Liver (tissue), 9 donors: ENCODE measurements around the gene INPP5B. TPM values are rescaled to one million over a fixed set of nuclear protein-coding genes. Genes with fewer than 3 reads are reported as not detected.

ENCODE experiments used
- DNase-seq: peaks from one replicate; pipeline ENCODE4 v3.0.0-alpha.2; 2017; ENCODE audit warnings: low spot score
- H3K27ac ChIP-seq, 2 donors: one replicate each; pipeline ENCODE4 v1.7.0; 2013; ENCODE audit warnings: inconsistent platforms in 2 of 2, low read length in 2 of 2, control low read depth in 1 of 2, low read depth in 1 of 2, mild to moderate bottlenecking in 1 of 2
- H3K27me3 ChIP-seq, 4 donors: one replicate each; pipeline versions ENCODE4 v1.6.1 to v1.7.0; 2013; ENCODE audit warnings: low read length in 3 of 4, inconsistent platforms in 1 of 4, mild to moderate bottlenecking in 1 of 4, moderate library complexity in 1 of 4; ENCODE audit not compliant: control insufficient read depth in 4 of 4, insufficient read depth in 4 of 4
- H3K36me3 ChIP-seq, 4 donors: one replicate each; pipeline versions ENCODE4 v1.6.1 to v1.7.0; 2013; ENCODE audit warnings: low read length in 3 of 4, mild to moderate bottlenecking in 3 of 4, low read depth in 1 of 4, moderate library complexity in 1 of 4; ENCODE audit not compliant: control insufficient read depth in 4 of 4, insufficient read depth in 3 of 4
- H3K4me1 ChIP-seq, 4 donors: one replicate each; pipeline versions ENCODE4 v1.6.1 to v1.7.0; 2013; ENCODE audit warnings: low read length in 3 of 4, mild to moderate bottlenecking in 3 of 4, moderate library complexity in 1 of 4; ENCODE audit not compliant: control insufficient read depth in 4 of 4, insufficient read depth in 4 of 4
- H3K4me3 ChIP-seq, 3 donors: one replicate each; pipeline versions ENCODE4 v1.6.1 to v1.7.0; 2013; ENCODE audit warnings: low read length in 3 of 3, control low read depth in 1 of 3, low read depth in 1 of 3, mild to moderate bottlenecking in 1 of 3
- H3K9ac ChIP-seq, 2 donors: one replicate each; pipeline ENCODE4 v1.7.0; 2013; ENCODE audit warnings: low read length in 2 of 2, mild to moderate bottlenecking in 2 of 2, moderate library complexity in 2 of 2, control low read depth in 1 of 2, low read depth in 1 of 2
- H3K9me3 ChIP-seq, 4 donors: one replicate each; pipeline versions ENCODE4 v1.6.1 to v1.7.0; 2013; ENCODE audit warnings: low read length in 3 of 4; ENCODE audit not compliant: control insufficient read depth in 4 of 4
- EGR1 ChIP-seq, 2 donors: IDR thresholded peaks; 2 replicates each; pipeline ENCODE4 v1.6.1; 2016 to 2018; ENCODE audit warnings: antibody characterized with exemption in 2 of 2, low read depth in 2 of 2
- FOXA1 ChIP-seq: IDR thresholded peaks from 2 replicates; pipeline ENCODE4 v1.6.1; 2016; ENCODE audit warnings: antibody characterized with exemption
- FOXA2 ChIP-seq: IDR thresholded peaks from 2 replicates; pipeline ENCODE4 v1.6.1; 2016; ENCODE audit warnings: antibody characterized with exemption
- GABPA ChIP-seq, 2 donors: IDR thresholded peaks in 1 of 2; conservative IDR thresholded peaks in 1 of 2; 2 replicates each; pipeline ENCODE4 v1.6.1; 2016; ENCODE audit warnings: antibody characterized with exemption in 2 of 2, mild to moderate bottlenecking in 1 of 2, moderate library complexity in 1 of 2
- HNF4A ChIP-seq, 2 donors: conservative IDR thresholded peaks; 2 replicates each; pipeline ENCODE4 v1.6.1; 2016; ENCODE audit warnings: antibody characterized with exemption in 2 of 2, mild to moderate bottlenecking in 2 of 2
- HNF4G ChIP-seq: IDR thresholded peaks from 2 replicates; pipeline ENCODE4 v1.6.1; 2016; ENCODE audit warnings: antibody characterized with exemption
- JUND ChIP-seq, 2 donors: IDR thresholded peaks; 2 replicates each; pipeline ENCODE4 v1.6.1; 2016; ENCODE audit warnings: antibody characterized with exemption in 2 of 2
- NR2F2 ChIP-seq: IDR thresholded peaks from 2 replicates; pipeline ENCODE4 v1.6.1; 2016; ENCODE audit warnings: antibody characterized with exemption
- RAD21 ChIP-seq, 2 donors: IDR thresholded peaks; 2 replicates each; pipeline ENCODE4 v1.6.1; 2016; ENCODE audit warnings: antibody characterized with exemption in 2 of 2, mild to moderate bottlenecking in 2 of 2
- RXRA ChIP-seq, 2 donors: IDR thresholded peaks; 2 replicates each; pipeline ENCODE4 v1.6.1; 2017 to 2018; ENCODE audit warnings: antibody characterized with exemption in 2 of 2, mild to moderate bottlenecking in 1 of 2
- SP1 ChIP-seq: IDR thresholded peaks from 2 replicates; pipeline ENCODE4 v1.6.1; 2018; ENCODE audit warnings: antibody characterized with exemption, mild to moderate bottlenecking
- TAF1 ChIP-seq: conservative IDR thresholded peaks from 2 replicates; pipeline ENCODE4 v1.6.1; 2016; ENCODE audit warnings: antibody characterized with exemption, mild to moderate bottlenecking
- YY1 ChIP-seq: IDR thresholded peaks from 2 replicates; pipeline ENCODE4 v1.6.1; 2016; ENCODE audit warnings: antibody characterized with exemption, mild to moderate bottlenecking
- WGBS: extraction: QIAGEN DNeasy Blood & Tissue Kit; methylation state at CpG from one replicate; pipeline ENCODE4 v1.1.7; 2013; 5-methylcytosine and 5-hydroxymethylcytosine counted together
- polyA plus RNA-seq, 2 donors: library from polyadenylated mRNA; stranded (reverse) in 1 of 2; unstranded in 1 of 2; fragments of 200-250 nt in 1 of 2; fragments of >200 nt in 1 of 2; fragmentation: Nextera tagmentation in 1 of 2; extraction: Ambion mirVana in 1 of 2; gene quantifications; one replicate each; pipeline versions ENCODE4 v1.2.1 to v1.2.3, GENCODE V29; 2013 to 2015
- total RNA-seq, 2 donors: library from RNA; depleted of rRNA; stranded (reverse); fragments of >200 nt; gene quantifications; one replicate each; pipeline ENCODE4 v1.2.3, GENCODE V29; 2014
- TF ChIP-seq, protein P1 (sequence below): IDR thresholded peaks from 2 replicates; pipeline ENCODE4 v1.6.1; 2016; ENCODE audit warnings: antibody characterized with exemption
- TF ChIP-seq, protein P2 (sequence below): IDR thresholded peaks from 2 replicates; pipeline ENCODE4 v1.6.1; 2016; ENCODE audit warnings: antibody characterized with exemption
- TF ChIP-seq, protein P3 (sequence below): fragments of 150-350 bp; IDR thresholded peaks from 2 replicates; pipeline ENCODE4 v1.5.1; 2017; ENCODE audit warnings: improper control_type of control experiment, low read depth, low read length; ENCODE audit not compliant: missing input control
- TF ChIP-seq, protein P4 (sequence below): IDR thresholded peaks from 2 replicates; pipeline ENCODE4 v1.6.1; 2016; ENCODE audit warnings: antibody characterized with exemption, mild to moderate bottlenecking
- donor health status: healthy.
- donor health status: healthy.
- donor health status: healthy.
- donor health status: healthy.
- donor health status: healthy.

Gene INPP5B
- total and polyA plus RNA-seq, 4 donors: 5.0 to 30.9 (median 13.6) TPM

DNA sequence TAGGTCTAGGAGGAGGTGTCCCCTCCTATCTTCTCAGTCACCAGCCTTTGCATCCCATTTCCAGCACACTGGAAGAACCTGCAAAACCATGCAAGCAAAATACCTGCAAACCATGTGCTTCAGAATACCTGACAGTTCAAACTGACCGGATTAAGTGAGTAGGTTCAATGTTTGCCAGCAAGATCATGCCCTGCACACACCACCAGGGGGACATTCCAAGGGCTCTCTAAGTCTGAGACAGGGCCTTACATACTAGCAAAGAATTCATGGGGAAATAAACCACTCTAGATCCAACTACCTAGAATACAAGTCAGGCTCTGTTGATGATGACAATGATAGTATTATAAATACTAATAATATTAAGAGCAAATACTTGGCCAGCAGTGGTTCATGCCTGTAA lies 27.6 kb downstream of the INPP5B start:
- peaks cover 0 to 7% (median 2%) of the 10 kb centered on the region in 4 donors for H3K36me3 ChIP-seq

DNA sequence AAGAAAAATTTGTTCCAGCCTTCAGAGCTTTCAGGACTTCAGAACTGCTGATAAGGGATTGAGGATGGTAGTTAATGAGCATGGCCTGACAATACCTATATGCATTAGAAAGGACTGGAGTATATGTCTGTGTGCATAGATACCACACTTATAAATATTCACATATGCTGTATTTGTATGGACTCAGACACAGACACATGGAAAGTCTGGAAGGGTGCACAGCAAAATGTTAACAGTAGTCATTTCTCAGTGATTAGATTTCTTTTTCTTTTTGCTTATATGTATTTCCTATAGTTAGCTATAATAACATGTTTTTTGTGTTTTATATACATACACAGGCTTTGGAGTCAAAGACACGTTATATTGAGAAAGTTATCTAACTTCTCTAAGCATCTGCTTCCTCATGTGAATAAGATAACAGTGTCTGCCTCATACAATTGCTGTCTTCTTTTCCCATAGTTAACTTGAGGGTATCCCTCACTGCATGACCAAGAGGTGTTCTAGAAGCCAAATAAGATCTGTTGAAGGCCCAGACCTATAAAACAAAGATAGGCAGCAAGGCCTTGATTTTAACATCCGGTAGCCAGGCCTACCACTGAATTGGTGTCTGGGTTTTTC lies 31.3 kb downstream of the INPP5B start:
- no peaks in the 10 kb centered on the region for H3K27me3 ChIP-seq
- TF ChIP-seq JUND (IDR thresholded peaks at IDR 0.05) (no peak), FOXA2 (no peak), YY1 (no peak), GABPA (IDR thresholded peaks at IDR 0.05 in 1 of 2, conservative IDR thresholded peaks at IDR 0.05 in 1 of 2) (no peak), EGR1 (IDR thresholded peaks at IDR 0.05; ENCODE audit: low read depth in 2 of 2) (no peak), NR2F2 (no peak), HNF4G (no peak), TAF1 (no peak), RAD21 (IDR thresholded peaks at IDR 0.05) (no peak), SP1 (no peak), RXRA (IDR thresholded peaks at IDR 0.05) (no peak), HNF4A (conservative IDR thresholded peaks at IDR 0.05) (no peak)
- TF ChIP-seq, protein P1, sequence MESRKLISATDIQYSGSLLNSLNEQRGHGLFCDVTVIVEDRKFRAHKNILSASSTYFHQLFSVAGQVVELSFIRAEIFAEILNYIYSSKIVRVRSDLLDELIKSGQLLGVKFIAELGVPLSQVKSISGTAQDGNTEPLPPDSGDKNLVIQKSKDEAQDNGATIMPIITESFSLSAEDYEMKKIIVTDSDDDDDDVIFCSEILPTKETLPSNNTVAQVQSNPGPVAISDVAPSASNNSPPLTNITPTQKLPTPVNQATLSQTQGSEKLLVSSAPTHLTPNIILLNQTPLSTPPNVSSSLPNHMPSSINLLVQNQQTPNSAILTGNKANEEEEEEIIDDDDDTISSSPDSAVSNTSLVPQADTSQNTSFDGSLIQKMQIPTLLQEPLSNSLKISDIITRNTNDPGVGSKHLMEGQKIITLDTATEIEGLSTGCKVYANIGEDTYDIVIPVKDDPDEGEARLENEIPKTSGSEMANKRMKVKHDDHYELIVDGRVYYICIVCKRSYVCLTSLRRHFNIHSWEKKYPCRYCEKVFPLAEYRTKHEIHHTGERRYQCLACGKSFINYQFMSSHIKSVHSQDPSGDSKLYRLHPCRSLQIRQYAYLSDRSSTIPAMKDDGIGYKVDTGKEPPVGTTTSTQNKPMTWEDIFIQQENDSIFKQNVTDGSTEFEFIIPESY: no peak
- TF ChIP-seq, protein P2, sequence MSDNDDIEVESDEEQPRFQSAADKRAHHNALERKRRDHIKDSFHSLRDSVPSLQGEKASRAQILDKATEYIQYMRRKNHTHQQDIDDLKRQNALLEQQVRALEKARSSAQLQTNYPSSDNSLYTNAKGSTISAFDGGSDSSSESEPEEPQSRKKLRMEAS: no peak
- TF ChIP-seq, protein P3, sequence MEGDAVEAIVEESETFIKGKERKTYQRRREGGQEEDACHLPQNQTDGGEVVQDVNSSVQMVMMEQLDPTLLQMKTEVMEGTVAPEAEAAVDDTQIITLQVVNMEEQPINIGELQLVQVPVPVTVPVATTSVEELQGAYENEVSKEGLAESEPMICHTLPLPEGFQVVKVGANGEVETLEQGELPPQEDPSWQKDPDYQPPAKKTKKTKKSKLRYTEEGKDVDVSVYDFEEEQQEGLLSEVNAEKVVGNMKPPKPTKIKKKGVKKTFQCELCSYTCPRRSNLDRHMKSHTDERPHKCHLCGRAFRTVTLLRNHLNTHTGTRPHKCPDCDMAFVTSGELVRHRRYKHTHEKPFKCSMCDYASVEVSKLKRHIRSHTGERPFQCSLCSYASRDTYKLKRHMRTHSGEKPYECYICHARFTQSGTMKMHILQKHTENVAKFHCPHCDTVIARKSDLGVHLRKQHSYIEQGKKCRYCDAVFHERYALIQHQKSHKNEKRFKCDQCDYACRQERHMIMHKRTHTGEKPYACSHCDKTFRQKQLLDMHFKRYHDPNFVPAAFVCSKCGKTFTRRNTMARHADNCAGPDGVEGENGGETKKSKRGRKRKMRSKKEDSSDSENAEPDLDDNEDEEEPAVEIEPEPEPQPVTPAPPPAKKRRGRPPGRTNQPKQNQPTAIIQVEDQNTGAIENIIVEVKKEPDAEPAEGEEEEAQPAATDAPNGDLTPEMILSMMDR: no peak
- TF ChIP-seq, protein P4, sequence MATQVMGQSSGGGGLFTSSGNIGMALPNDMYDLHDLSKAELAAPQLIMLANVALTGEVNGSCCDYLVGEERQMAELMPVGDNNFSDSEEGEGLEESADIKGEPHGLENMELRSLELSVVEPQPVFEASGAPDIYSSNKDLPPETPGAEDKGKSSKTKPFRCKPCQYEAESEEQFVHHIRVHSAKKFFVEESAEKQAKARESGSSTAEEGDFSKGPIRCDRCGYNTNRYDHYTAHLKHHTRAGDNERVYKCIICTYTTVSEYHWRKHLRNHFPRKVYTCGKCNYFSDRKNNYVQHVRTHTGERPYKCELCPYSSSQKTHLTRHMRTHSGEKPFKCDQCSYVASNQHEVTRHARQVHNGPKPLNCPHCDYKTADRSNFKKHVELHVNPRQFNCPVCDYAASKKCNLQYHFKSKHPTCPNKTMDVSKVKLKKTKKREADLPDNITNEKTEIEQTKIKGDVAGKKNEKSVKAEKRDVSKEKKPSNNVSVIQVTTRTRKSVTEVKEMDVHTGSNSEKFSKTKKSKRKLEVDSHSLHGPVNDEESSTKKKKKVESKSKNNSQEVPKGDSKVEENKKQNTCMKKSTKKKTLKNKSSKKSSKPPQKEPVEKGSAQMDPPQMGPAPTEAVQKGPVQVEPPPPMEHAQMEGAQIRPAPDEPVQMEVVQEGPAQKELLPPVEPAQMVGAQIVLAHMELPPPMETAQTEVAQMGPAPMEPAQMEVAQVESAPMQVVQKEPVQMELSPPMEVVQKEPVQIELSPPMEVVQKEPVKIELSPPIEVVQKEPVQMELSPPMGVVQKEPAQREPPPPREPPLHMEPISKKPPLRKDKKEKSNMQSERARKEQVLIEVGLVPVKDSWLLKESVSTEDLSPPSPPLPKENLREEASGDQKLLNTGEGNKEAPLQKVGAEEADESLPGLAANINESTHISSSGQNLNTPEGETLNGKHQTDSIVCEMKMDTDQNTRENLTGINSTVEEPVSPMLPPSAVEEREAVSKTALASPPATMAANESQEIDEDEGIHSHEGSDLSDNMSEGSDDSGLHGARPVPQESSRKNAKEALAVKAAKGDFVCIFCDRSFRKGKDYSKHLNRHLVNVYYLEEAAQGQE: no peak
- H3K9ac ChIP-seq: no peak overlapping the region
- peaks cover 0 to 4% (median 0%) of the 10 kb centered on the region in 4 donors for H3K4me1 ChIP-seq
- no peaks in the 10 kb centered on the region for H3K36me3 ChIP-seq
- no peak overlapping the region for H3K27ac ChIP-seq
- H3K9me3 ChIP-seq: no peaks in the 10 kb centered on the region
- WGBS: 81% methylated on average over 2 of the region's 2 CpGs
- no peak for DNase-seq
- H3K4me3 ChIP-seq: no peak overlapping the region

More for the DNA sequence above, 27.6 kb downstream of the INPP5B start:
- 46% methylated on average over 1 of the region's 1 CpG for WGBS
- TF ChIP-seq, protein P3: peak; percentile 45
- TF ChIP-seq RAD21 (IDR thresholded peaks at IDR 0.05): peak; percentile 26 to 61
- TF ChIP-seq FOXA1: no peak
- TF ChIP-seq JUND (IDR thresholded peaks at IDR 0.05): no peak
- DNase-seq: no peak
- no peaks in the 10 kb centered on the region for H3K27me3 ChIP-seq
- no peaks in the 10 kb centered on the region for H3K9me3 ChIP-seq
- H3K4me1 ChIP-seq: peaks cover 0 to 4% (median 0%) of the 10 kb centered on the region in 4 donors
- no peak overlapping the region for H3K27ac ChIP-seq
- H3K4me3 ChIP-seq: no peak overlapping the region
- no peak overlapping the region for H3K9ac ChIP-seq
